Measurements from ENCODE around the gene ERBB4. TPM values are rescaled to one million over a fixed set of nuclear protein-coding genes. Genes with fewer than 3 reads are reported as not detected.

The ERBB4 gene
- total and polyA plus RNA-seq, 2 of the 8 experiments (the other 6 are each of a cell fraction or from before 2014, with no cell fraction given): 0.34 to 1.3 TPM

- WGBS, 2 experiments (ENCODE audit: extremely low coverage in 1 of 2, insufficient coverage in 1 of 2, insufficient read length in 1 of 2, insufficient replicate concordance in 2 of 2, low coverage in 1 of 2, low lambda C conversion rate in 2 of 2, missing lambda C conversion rate in 1 of 2): 100% methylated on average over 1 of the region's 1 CpG; no CpG with 5 or more reads in 1 of the 2 experiments
- H3K9ac ChIP-seq (replicated peaks in 1 of 4; ENCODE audit: extremely low read depth in 1 of 4, low read depth in 3 of 4, low read length in 3 of 4): no peak overlapping the region
- no peak overlapping the region for H3K14ac ChIP-seq (ENCODE audit: insufficient read length)
- POLR2A ChIA-PET (ENCODE audit: partially characterized antibody): no interaction called here
- H3K27ac ChIP-seq (ENCODE audit: low read depth, low read length): no peak overlapping the region
- no peaks in the 10 kb centered on the region for H3K4me1 ChIP-seq (replicated peaks in 1 of 4; ENCODE audit: control insufficient read depth in 3 of 4, insufficient read depth in 4 of 4, low read length in 3 of 4)
- FAIRE-seq (no peak), DNase-seq (ENCODE audit: low read depth in 1 of 2, low spot score in 2 of 2) (no peak)
- no peak overlapping the region for H4K91ac ChIP-seq (replicated peaks; ENCODE audit: insufficient read length, low read length)
- H3K23me2 ChIP-seq (ENCODE audit: low read depth, low read length): no peaks in the 10 kb centered on the region
- H2BK15ac ChIP-seq (ENCODE audit: low read length): no peak overlapping the region
- H4K5ac ChIP-seq (ENCODE audit: insufficient read length, low read depth, low read length): no peak overlapping the region
- H3K79me2 ChIP-seq (ENCODE audit: control insufficient read depth in 1 of 2, insufficient read depth in 2 of 2, low read length in 2 of 2): no peaks in the 10 kb centered on the region
- H2BK20ac ChIP-seq (ENCODE audit: low read length): no peak overlapping the region
- H4K8ac ChIP-seq (ENCODE audit: extremely low read depth, insufficient read depth, low read length): no peak overlapping the region
- no peak overlapping the region for H3K4me2 ChIP-seq (ENCODE audit: insufficient read depth in 1 of 2, low read depth in 2 of 2, low read length in 2 of 2)
- H3K36me3 ChIP-seq (ENCODE audit: control insufficient read depth in 2 of 4, insufficient read depth in 4 of 4, low read length in 3 of 4): no peaks in the 10 kb centered on the region
- CTCF ChIA-PET (ENCODE audit: partially characterized antibody): interaction anchor here (1.1 to 1.5 kb wide), 2 partner anchors 13 to 81 kb away, joined by 3 to 5 read pairs; no protein-coding TSS in a partner anchor
- H3K4me3 ChIP-seq (ENCODE audit: extremely low read depth in 1 of 4, insufficient read depth in 2 of 4, low read depth in 3 of 4, low read length in 4 of 4): no peak overlapping the region
- H3K79me1 ChIP-seq (ENCODE audit: low read depth, low read length): no peaks in the 10 kb centered on the region
- no peaks in the 10 kb centered on the region for H4K20me1 ChIP-seq (replicated peaks in 1 of 2; ENCODE audit: control insufficient read depth in 1 of 2, insufficient read depth in 2 of 2, low read length in 2 of 2)
- H2AFZ ChIP-seq (ENCODE audit: low read length): no peak overlapping the region
- no peak overlapping the region for H3K23ac ChIP-seq (ENCODE audit: insufficient read length)
- H3K9me3 ChIP-seq (ENCODE audit: insufficient read depth in 2 of 2, low read depth in 1 of 2, low read length in 1 of 2): no peaks in the 10 kb centered on the region
- H2AK5ac ChIP-seq (ENCODE audit: low read depth, low read length): no peak overlapping the region
- H2BK5ac ChIP-seq (ENCODE audit: low read depth, low read length): no peak overlapping the region
- no peak overlapping the region for H2BK12ac ChIP-seq (ENCODE audit: low read depth, low read length)
- H3K56ac ChIP-seq (replicated peaks; ENCODE audit: insufficient read length, low read depth, low read length): no peak overlapping the region
- H3K27me3 ChIP-seq (replicated peaks in 1 of 4; ENCODE audit: control insufficient read depth in 3 of 4, extremely low read depth in 1 of 4, insufficient read depth in 3 of 4, low read length in 3 of 4): peaks cover 0 to 1% (median 0%) of the 10 kb centered on the region in 4 experiments; a peak in 1 of 7 replicates
- H3K4ac ChIP-seq (replicated peaks; ENCODE audit: insufficient read length, low read depth, low read length): no peak overlapping the region
- H2BK120ac ChIP-seq (replicated peaks; ENCODE audit: low read depth, low read length): no peak overlapping the region
- no peak overlapping the region for H3K18ac ChIP-seq (ENCODE audit: extremely low read depth, low read length)
- no peak for TF ChIP-seq SRF (IDR thresholded peaks at IDR 0.05; ENCODE audit: low read depth, low read length)
- TF ChIP-seq CTCF (IDR thresholded peaks at IDR 0.05; ENCODE audit: control extremely low read depth in 1 of 3, insufficient read depth in 1 of 3, low read depth in 1 of 3, low read length in 3 of 3): no peak
- no peak for TF ChIP-seq BACH1 (IDR thresholded peaks at IDR 0.05; ENCODE audit: low read length)
- TF ChIP-seq MAX (IDR thresholded peaks at IDR 0.05): no peak
- no peak for TF ChIP-seq SAP30 (IDR thresholded peaks at IDR 0.05; ENCODE audit: insufficient read depth, insufficient replicate concordance, low read length)
- no peak for TF ChIP-seq CEBPB (IDR thresholded peaks at IDR 0.05; ENCODE audit: low read depth, low read length)
- TF ChIP-seq E2F6 (IDR thresholded peaks at IDR 0.05): no peak
- no peak for TF ChIP-seq SIN3A (conservative IDR thresholded peaks at IDR 0.05 in 1 of 2, IDR thresholded peaks at IDR 0.05 in 1 of 2; ENCODE audit: low read depth in 1 of 2, low read length in 2 of 2)
- TF ChIP-seq NANOG (IDR thresholded peaks at IDR 0.05; ENCODE audit: insufficient read depth, low read depth, low read length, poor library complexity, severe bottlenecking): no peak
- TF ChIP-seq FOSL1 (IDR thresholded peaks at IDR 0.05; ENCODE audit: insufficient read depth, low read depth, low read length): no peak
These were observed 441.6 kb downstream of the ERBB4 start for GRCh38 chr2:212097001-212097400.
